ENCODE results near the gene ZMIZ2.
A peak's percentile ranks its signal among the peaks of the same experiment; 100 is the strongest.

The ZMIZ2 gene

GRCh38 chr7:44756904-44757303 lies 8.3 kb downstream of the ZMIZ2 start:
- no peak for DNase-seq

- no peak for DNase-seq
These were observed 8.7 kb downstream of the ZMIZ2 start for GRCh38 chr7:44757311-44757710.

- no peak for DNase-seq
These were observed 9.1 kb downstream of the ZMIZ2 start for GRCh38 chr7:44757739-44758138.

GRCh38 chr7:44759246-44759645 lies 10.6 kb downstream of the ZMIZ2 start:
- no peak for DNase-seq

GRCh38 chr7:44760034-44760580 lies 11.5 kb downstream of the ZMIZ2 start:
- DNase-seq = no peak

GRCh38 chr7:44761207-44762161 lies 12.8 kb downstream of the ZMIZ2 start:
- no peak for DNase-seq

- DNase-seq = no peak
These were observed 13.7 kb downstream of the ZMIZ2 start for GRCh38 chr7:44762300-44762699.

- DNase-seq = no peak
These were observed 14.3 kb downstream of the ZMIZ2 start for GRCh38 chr7:44762726-44763522.

- DNase-seq = no peak
These were observed 15.4 kb downstream of the ZMIZ2 start for GRCh38 chr7:44764081-44764480.

GRCh38 chr7:44764665-44765578 lies 16.3 kb downstream of the ZMIZ2 start:
- no peak for DNase-seq

GRCh38 chr7:44765579-44766415 lies 17.1 kb downstream of the ZMIZ2 start:
- DNase-seq = no peak

GRCh38 chr7:44766416-44766801 lies 17.8 kb downstream of the ZMIZ2 start:
- no peak for DNase-seq

- DNase-seq = no peak
These were observed 18.7 kb downstream of the ZMIZ2 start for GRCh38 chr7:44767134-44767911.

- DNase-seq = no peak
These were observed 19.4 kb downstream of the ZMIZ2 start for GRCh38 chr7:44767912-44768627.

- DNase-seq = no peak
These were observed 20.2 kb downstream of the ZMIZ2 start for GRCh38 chr7:44768628-44769371.

GRCh38 chr7:44769376-44769775 lies 20.7 kb downstream of the ZMIZ2 start:
- DNase-seq = no peak

GRCh38 chr7:44769776-44770294 lies 21.2 kb downstream of the ZMIZ2 start:
- DNase-seq = peak; percentile 40

GRCh38 chr7:44771358-44771757 lies 22.7 kb downstream of the ZMIZ2 start:
- DNase-seq = no peak

GRCh38 chr7:44772440-44772839 lies 23.8 kb downstream of the ZMIZ2 start:
- DNase-seq = no peak
